ENCODE measurements around the gene KRTAP10-7.
"Not testable (repeated sequence)": the region's sequence is repeated elsewhere in the genome, so short reads cannot be mapped to it uniquely, and the experiment has no call there.

The KRTAP10-7 gene

GRCh38 chr21:44636209-44637017, 36.0 kb downstream of the KRTAP10-7 start:
- DNase-seq (ENCODE audit: low spot score), result no peak

- no peak for DNase-seq (ENCODE audit: low spot score)
These were observed 36.8 kb downstream of the KRTAP10-7 start, which contains the start of gene KRTAP10-10 for GRCh38 chr21:44637018-44637850. Gene KRTAP10-10, plus strand, starts transcription at chr21:44637356. Its CDS starts 62 bp downstream, at chr21:44637418.

DNA sequence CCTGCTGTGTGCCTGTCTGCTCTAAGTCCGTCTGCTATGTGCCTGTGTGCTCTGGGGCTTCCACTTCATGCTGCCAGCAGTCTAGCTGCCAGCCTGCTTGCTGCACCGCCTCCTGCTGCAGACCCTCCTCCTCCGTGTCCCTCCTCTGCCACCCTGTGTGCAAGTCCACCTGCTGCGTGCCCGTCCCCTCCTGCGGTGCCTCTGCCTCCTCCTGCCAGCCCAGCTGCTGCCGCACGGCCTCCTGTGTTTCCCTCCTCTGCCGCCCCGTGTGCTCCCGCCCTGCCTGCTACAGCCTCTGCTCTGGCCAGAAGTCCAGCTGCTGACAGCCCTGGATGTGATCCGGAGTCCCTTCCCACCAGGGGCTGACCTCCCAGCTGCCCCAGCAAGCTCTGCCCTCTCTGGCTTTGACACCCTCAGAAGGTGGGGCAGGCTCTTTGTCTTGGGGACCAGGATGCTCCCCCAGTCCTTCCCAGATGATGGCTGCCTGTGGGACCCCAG, 37.5 kb downstream of the KRTAP10-7 start:
- not testable (repeated sequence) for DNase-seq (ENCODE audit: low spot score)

DNA sequence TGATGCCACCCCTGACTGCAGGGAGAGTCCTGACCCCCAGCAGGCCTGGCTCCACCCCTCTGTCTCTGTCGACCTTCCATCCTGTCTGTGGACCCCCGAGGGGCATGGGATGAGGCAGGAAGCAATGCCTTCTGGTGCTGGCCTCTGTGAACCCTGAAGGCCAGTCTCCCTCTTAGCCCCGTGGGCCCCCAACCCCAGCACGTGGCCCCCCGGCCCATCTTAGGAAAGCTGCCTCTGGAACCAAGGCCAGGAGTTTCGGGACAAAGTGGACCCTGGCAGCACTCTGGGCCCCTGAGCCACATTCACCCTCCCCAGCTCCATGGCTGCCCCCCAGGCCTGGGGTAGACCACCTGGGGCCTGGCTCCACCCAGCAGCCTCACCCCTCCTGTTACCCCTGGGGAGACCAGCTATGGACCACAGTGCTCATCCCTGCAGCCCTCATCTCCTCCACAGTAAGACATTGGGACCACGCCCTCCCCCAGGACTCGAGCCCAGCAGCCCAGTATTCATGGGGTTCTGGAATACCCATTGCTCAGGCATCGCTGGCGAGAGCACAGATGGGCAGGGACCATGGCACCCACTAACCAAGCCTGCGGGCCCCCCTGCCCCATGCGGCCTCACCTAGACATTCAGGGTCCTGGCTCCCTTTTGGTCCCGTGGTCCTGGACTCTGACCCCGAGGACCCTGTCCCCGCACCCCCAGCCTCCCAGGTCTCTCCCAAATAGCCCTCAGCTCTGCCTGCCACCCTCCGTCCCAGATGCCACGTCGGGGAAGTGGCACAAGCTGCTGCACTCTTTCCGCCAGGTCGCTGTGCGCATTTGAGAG, 38.3 kb downstream of the KRTAP10-7 start:
- DNase-seq (ENCODE audit: low spot score), result not testable (repeated sequence)

DNA sequence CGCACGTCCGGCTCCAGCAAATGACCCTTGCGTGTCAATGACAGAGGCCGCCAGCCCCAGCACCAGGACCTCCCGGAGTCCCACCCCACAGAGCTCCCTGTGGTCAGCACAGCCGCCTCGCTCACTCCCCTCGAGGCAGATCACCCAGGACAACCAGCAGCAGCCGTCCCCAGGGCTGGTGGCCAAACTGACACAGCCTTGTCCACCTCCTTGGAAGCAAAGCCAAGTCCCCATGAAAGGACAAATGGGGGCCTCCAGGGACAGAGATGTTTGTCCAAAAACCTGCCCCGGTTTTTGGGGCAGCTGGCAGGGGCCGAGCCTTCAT, 38.9 kb downstream of the KRTAP10-7 start:
- DNase-seq (ENCODE audit: low spot score), result no peak

DNA sequence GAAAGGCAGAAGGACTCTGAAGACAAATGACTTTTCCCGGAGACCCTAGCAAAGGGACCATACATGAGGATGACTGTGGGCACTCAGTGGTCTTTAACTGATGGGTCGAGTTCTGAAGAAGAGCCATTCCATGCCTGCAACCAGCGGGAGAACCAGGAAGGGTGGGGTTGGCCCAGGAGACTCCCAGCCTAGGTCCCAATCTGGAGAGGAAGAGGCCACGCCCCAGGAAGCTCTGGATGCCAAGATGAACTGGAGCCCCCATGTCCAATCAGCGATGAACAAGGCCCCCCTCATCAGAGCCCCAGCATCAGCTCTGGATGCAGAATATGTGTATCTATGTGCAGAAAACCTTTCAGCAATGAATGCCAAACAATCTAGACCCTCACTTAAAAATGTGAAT, 40.4 kb downstream of the KRTAP10-7 start:
- no peak for DNase-seq (ENCODE audit: low spot score)

DNA sequence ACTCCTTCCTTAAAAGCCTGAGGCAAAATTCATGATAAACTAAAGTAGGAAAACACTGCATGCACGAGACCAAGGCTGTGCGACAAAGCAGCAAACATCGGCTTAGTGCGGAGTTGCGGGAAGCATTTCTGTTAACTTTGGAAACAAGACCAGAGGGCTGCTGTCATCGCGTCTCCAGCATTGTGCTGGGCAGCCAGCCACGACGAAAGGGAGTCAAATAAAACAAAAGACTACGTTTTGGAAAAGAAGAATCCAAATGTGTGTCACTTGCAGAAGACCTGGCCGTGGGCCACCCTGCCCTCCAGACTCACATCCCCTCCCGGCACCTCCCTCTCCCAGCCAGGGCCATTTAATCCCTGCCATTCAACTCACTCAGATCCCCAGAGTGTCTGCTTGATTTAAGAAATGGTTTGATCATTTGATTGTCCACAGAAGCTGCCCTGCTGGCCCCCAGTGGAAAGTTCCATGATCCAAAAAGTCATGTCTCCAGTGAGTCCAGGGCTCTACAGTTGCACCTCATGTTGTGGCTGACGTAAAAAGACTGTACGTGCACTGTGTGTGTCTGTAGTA, 43.4 kb downstream of the KRTAP10-7 start:
- DNase-seq (ENCODE audit: low spot score), result no peak

- DNase-seq (ENCODE audit: low spot score), result no peak
These were observed 44.5 kb downstream of the KRTAP10-7 start for GRCh38 chr21:44644878-44645277.

- not testable (repeated sequence) for DNase-seq (ENCODE audit: low spot score)
These were observed 46.2 kb downstream of the KRTAP10-7 start, which contains the start of gene KRTAP10-11 for GRCh38 chr21:44646366-44647221. Gene KRTAP10-11, plus strand, starts transcription at chr21:44646414. Its CDS starts 45 bp downstream, at chr21:44646459.

DNA sequence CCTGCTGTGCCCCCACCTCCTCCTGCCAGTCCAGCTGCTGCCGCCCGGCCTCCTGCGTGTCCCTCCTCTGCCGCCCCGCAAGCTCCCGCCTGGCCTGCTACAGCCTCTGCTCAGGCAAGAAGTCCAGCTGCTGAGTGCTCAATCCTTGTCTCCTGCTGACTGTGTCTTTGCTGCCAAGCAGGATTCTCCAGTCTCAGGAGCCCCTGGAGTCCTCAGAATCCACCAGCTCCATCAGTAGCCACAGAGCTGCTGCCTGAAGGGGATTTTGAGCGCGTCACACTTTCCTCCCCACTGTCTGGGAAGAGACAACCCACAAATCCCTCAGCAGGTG, 46.8 kb downstream of the KRTAP10-7 start:
- DNase-seq (ENCODE audit: low spot score), result no peak

- DNase-seq (ENCODE audit: low spot score), result no peak
These were observed 48.3 kb downstream of the KRTAP10-7 start for GRCh38 chr21:44648557-44649311.

GRCh38 chr21:44649521-44650100, 49.2 kb downstream of the KRTAP10-7 start:
- DNase-seq (ENCODE audit: low spot score), result no peak

DNA sequence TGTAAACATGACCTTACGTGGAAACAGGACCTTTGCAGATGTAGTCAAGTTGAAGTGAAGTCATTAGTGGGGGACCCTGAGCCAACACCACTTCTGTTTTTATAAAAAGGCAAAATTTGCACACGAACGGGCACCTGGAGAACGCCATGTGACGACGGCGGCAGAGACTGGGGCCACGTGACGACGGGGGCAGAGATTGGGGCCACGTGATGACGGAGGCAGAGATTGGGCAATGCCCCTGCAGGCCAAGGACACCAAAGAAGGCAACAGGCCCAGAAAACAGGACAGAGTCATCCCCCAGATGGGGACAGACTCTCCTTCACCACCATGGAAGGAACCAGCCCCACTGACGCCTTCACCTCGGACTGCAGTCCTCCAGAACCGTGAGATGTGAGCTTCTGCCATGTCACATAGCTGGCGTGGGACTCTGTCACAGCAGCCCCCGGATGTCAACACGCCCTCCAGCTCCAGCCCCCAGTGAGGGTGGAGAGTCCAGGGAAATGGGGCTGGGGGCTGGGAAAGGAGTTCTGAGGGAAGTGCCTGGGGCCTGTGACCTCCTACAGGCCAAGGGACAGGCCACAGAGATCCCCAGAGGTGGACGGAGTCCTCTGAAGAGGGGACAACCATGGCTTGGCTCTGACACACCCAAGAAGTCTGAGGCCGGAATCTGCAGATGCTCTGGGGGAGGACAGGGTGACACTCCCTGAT, 50.0 kb downstream of the KRTAP10-7 start:
- no peak for DNase-seq (ENCODE audit: low spot score)

DNA sequence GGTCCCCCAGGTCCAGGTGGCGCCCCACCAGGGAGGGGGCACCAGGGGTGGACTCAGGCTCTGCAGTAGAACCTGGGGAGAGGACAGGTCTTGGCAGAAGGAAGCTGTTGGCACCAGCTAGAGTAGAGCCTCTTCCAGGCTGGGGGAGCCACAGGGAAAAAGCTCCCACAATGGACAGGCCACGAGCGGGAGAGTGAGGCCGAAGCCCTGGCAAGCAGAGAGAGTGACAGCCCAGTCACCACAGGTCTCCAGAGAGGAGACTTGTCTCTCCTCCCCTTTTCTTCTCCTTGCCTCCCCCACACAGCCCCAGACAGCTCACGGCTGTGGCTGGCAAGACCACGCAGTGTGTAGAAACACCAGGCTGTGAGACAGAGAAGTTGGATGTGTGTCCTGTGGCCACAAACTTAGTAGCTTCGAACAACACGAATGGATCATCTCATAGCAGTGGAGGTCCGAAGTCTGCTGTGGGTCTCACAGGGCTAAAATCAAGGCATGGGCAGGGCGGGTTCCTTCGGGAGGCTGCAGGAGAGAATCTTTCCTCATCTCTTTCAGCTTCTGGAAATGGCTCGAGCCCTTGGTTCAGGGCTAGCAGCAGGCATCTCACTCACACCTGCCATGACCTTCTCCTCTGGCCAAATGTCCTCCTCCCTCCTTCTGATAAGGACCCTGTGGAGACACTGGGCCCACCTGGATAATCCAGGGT, 50.7 kb downstream of the KRTAP10-7 start:
- no peak for DNase-seq (ENCODE audit: low spot score)
